Measurements from ENCODE around the gene PTMA. TPM values are rescaled to one million over a fixed set of nuclear protein-coding genes. Genes with fewer than 3 reads are reported as not detected.
A peak's percentile ranks its signal among the peaks of the same experiment; 100 is the strongest.

The PTMA gene
- total and polyA plus RNA-seq, 9 of the 15 experiments (the other 6 are each of a cell fraction or from before 2014, with no cell fraction given): 429 to 2,322 (median 1,578) TPM

GRCh38 chr2:231662028-231662810 is 46.1 kb upstream of the PTMA start (continued):
- TF ChIP-seq, protein P1, sequence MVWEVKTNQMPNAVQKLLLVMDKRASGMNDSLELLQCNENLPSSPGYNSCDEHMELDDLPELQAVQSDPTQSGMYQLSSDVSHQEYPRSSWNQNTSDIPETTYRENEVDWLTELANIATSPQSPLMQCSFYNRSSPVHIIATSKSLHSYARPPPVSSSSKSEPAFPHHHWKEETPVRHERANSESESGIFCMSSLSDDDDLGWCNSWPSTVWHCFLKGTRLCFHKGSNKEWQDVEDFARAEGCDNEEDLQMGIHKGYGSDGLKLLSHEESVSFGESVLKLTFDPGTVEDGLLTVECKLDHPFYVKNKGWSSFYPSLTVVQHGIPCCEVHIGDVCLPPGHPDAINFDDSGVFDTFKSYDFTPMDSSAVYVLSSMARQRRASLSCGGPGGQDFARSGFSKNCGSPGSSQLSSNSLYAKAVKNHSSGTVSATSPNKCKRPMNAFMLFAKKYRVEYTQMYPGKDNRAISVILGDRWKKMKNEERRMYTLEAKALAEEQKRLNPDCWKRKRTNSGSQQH (CRISPR knock-in tag; IDR thresholded peaks at IDR 0.05): no peak
- TF ChIP-seq, protein P2, sequence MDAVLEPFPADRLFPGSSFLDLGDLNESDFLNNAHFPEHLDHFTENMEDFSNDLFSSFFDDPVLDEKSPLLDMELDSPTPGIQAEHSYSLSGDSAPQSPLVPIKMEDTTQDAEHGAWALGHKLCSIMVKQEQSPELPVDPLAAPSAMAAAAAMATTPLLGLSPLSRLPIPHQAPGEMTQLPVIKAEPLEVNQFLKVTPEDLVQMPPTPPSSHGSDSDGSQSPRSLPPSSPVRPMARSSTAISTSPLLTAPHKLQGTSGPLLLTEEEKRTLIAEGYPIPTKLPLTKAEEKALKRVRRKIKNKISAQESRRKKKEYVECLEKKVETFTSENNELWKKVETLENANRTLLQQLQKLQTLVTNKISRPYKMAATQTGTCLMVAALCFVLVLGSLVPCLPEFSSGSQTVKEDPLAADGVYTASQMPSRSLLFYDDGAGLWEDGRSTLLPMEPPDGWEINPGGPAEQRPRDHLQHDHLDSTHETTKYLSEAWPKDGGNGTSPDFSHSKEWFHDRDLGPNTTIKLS (IDR thresholded peaks at IDR 0.05; ENCODE audit: borderline replicate concordance, low read depth): peak; percentile 28; the same call in 1 of the 2 replicates
- TF ChIP-seq MTA1 (IDR thresholded peaks at IDR 0.05; ENCODE audit: borderline replicate concordance) (no peak), TAF9B (IDR thresholded peaks at IDR 0.05; ENCODE audit: partially characterized antibody) (no peak), LARP7 (IDR thresholded peaks at IDR 0.05) (no peak), PHF8 (IDR thresholded peaks at IDR 0.05; ENCODE audit: borderline replicate concordance, low read length) (peak; percentile 56; the same call in 1 of the 2 replicates), ZBTB11 (CRISPR knock-in tag; IDR thresholded peaks at IDR 0.05) (no peak), EZH2 (IDR thresholded peaks at IDR 0.05; ENCODE audit: borderline replicate concordance, low read depth, low read length) (no peak), ID3 (CRISPR knock-in tag; IDR thresholded peaks at IDR 0.05) (no peak), ID3 (tag; IDR thresholded peaks at IDR 0.05) (0 out of 2 replicates have a peak, but pooled peaks have one; percentile 25), ZNF253 (CRISPR knock-in tag; conservative IDR thresholded peaks at IDR 0.05) (no peak), NFIX (CRISPR knock-in tag; IDR thresholded peaks at IDR 0.05; ENCODE audit: low read depth) (no peak), SETDB1 (IDR thresholded peaks at IDR 0.05; ENCODE audit: low read length) (no peak), RFX5 (IDR thresholded peaks at IDR 0.05; ENCODE audit: low read depth, low read length) (0 out of 2 replicates have a peak, but pooled peaks have one; percentile 39), ZFP30 (CRISPR knock-in tag; IDR thresholded peaks at IDR 0.05; ENCODE audit: borderline replicate concordance) (no peak)
- TF ChIP-seq, protein P3, sequence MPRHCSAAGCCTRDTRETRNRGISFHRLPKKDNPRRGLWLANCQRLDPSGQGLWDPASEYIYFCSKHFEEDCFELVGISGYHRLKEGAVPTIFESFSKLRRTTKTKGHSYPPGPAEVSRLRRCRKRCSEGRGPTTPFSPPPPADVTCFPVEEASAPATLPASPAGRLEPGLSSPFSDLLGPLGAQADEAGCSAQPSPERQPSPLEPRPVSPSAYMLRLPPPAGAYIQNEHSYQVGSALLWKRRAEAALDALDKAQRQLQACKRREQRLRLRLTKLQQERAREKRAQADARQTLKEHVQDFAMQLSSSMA (CRISPR knock-in tag; IDR thresholded peaks at IDR 0.05): no peak
- TF ChIP-seq, protein P4, sequence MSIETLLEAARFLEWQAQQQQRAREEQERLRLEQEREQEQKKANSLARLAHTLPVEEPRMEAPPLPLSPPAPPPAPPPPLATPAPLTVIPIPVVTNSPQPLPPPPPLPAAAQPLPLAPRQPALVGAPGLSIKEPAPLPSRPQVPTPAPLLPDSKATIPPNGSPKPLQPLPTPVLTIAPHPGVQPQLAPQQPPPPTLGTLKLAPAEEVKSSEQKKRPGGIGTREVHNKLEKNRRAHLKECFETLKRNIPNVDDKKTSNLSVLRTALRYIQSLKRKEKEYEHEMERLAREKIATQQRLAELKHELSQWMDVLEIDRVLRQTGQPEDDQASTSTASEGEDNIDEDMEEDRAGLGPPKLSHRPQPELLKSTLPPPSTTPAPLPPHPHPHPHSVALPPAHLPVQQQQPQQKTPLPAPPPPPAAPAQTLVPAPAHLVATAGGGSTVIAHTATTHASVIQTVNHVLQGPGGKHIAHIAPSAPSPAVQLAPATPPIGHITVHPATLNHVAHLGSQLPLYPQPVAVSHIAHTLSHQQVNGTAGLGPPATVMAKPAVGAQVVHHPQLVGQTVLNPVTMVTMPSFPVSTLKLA (conservative IDR thresholded peaks at IDR 0.05): peak in 1 of 2 experiments; percentile 55; a peak in 2 of 4 replicates

Data from K562 (cell line).